ENCODE data around the gene CSKMT.
"Not testable (repeated sequence)": the region's sequence is repeated elsewhere in the genome, so short reads cannot be mapped to it uniquely, and the experiment has no call there.

Gene CSKMT

DNA sequence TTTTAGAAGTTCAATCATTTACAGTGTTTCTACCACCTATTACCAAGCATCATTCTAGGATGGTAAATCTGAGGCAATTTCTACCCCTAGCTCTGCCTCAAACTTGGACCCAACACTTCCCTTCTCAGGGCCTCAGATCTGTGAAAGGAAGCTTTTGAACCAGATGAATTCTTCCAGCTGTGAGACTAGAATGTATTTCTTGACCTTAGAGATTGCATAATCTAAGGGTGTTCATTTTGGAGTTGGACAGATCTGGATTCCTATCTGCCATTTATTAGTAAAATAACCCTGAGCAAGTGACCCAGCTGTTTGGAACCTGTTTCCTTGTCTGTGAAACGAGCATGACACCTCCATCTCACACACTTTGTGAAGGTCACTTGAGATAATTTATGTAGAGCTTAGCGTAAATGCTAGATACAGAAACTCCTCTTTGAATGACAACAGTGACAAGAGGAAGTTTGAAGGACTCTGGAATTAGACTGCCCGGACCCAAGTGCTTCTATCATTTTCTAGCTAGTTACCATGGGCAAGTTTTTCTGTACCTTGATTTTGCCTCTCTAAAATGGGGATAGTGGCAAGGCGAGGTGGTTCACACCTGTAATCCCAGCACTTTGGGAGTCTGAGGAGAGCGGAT lies 8.2 kb upstream of the CSKMT start:
- no peak for DNase-seq

DNA sequence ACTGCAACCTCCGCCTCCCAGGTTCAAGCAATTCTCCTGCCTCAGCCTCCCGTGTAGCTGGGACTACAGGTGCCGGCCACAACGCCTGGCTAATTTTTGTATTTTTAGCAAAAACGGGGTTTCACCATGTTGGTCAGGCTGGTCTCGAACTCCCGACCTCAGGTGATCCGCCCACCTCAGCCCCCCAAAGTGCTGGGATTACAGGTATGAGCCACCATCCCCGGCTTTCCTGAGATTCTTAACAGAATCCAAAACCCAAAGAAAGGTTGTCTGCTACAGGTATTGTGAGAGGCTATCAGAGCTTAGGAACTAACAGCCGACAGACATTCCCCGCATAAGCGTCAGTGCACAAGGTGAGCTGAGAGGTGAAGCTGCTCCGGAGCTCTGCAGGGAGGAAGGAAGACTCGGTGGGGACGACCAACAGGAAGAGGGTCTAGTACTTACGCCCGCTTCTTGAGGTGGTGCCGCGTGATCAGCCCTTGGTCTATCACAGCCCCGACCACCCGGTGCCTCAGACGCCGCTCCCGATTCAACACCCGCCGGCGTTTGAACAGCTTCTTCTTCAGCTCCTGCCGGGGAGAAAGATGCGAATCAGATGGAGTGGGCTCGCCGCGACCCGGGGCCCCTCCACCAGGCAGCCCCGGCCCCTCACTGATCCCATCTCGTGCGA lies 572 bp upstream of the CSKMT start:
- DNase-seq, result peak; percentile 46

DNA sequence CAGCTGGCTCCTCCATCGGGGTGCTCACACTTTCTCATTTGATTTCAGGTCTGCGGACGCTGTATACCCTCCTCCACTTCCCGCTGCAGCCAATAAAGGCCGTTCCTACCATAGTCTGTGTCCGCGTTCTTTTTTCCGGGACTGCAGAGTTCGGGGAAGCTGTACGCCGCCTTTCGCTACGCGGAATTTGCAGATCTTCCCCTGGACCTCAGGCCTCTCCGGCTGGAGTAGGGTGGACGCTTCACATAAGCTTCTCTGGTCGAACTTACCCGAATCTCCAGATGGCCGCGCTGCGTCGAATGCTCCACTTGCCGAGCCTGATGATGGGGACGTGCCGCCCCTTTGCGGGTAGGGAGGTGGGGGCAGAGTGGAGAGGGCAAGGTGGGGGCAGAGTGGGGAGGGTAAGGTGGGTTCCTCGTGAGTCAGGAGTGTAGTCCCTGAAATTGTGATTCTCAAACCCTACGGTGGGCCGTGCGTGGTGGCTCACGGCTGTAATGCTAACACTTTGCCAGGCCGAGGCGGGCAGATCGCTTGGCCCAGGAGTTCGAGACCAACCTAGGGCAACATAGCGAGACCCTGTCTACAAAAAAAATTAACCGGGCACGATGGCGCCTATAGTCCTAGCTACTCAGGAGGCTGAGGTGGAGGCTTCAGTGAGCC lies 617 bp downstream of the CSKMT start:
- peak; percentile 57 for DNase-seq

DNA sequence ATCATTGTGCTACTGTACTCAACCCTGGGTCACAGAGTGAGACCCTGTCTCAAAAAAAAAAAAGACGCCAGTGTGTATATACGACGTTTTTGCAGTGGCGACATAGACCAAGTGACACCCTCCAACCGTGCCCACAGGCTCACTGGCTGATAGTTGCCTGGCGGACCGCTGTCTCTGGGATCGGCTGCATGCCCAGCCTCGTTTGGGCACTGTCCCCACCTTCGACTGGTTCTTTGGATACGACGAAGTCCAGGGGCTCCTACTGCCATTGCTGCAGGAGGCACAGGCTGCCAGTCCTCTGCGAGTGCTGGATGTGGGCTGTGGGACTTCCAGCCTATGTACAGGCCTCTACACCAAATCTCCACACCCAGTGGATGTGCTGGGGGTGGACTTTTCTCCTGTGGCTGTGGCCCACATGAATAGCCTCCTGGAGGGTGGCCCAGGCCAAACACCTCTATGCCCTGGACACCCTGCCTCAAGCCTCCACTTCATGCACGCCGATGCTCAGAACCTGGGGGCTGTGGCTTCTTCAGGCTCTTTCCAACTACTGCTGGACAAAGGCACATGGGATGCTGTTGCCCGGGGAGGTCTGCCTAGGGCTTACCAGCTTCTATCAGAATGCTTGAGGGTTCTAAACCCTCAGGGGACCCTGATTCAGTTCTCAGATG lies 1.3 kb downstream of the CSKMT start:
- DNase-seq, result no peak

DNA sequence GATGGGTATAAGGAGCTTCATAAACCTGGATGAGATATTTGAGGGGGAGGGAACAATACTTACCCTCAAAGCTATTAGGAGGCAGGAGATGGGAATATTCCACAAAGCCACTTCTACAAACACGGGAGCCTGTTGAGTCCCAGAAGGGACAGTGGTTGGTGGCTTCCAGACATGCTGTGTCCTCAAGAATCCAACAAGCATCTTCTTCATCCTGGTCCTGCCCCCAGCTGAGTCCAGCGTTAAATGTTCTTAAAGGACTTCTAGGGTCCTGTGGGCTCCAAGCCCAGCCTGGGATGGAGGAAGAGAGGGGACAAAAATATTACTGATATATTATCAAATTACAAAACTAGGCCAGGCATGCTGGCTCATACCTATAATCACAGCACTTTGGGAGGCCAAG lies 2.3 kb downstream of the CSKMT start:
- no peak for DNase-seq

DNA sequence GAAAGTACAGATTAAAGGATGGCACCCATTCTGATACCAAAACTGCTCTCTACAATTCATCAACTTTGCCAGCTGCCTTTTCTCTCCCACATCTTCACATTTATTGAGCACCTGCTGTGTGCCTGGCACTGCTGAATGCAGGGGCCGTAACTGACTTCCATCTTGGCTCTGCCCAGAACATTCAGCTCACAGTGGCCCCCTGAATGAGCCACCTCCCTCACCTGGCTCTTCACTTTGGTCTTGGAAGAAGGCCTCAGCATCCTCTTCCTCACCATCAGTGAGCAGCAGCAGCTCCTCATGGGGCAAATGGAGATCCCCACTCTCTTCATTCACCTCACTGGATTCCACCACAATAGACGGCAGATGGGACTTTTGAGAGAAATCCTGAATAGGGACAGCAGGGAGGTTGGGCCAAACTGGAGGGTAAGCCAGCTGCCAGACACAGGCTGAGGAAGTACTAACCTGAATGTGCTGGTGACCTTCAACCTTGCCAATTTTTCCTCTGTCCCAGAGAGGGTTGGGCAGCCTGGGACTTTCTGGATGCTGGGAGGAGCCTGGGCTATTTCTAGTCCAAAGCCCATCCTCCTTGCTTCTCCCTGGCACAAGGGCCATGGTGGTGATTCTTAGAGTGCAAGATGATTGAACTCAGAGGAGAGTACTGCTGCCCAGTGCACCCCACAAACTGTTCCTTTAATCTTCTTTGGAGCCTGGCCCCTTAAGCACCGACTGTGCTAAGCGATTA lies 4.5 kb downstream of the CSKMT start:
- DNase-seq, result no peak

DNA sequence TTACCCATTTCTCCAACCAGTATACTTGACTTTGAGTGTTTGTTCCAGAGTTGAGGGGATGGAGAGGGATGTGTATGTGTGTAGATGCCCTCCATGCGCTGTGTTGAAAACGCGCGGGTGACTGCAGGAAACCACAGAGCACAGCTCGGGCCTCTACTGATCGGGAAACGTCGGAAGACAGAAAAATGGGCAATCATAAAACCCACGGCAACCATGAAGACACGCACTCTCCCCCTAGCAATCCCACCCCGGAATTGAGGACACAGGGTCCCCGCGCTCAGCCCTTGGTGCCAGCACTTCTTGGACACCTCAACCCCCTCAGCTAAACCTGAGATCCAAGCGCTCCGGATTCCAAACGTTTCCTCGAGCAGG lies 6.1 kb downstream of the CSKMT start:
- no peak for DNase-seq

DNA sequence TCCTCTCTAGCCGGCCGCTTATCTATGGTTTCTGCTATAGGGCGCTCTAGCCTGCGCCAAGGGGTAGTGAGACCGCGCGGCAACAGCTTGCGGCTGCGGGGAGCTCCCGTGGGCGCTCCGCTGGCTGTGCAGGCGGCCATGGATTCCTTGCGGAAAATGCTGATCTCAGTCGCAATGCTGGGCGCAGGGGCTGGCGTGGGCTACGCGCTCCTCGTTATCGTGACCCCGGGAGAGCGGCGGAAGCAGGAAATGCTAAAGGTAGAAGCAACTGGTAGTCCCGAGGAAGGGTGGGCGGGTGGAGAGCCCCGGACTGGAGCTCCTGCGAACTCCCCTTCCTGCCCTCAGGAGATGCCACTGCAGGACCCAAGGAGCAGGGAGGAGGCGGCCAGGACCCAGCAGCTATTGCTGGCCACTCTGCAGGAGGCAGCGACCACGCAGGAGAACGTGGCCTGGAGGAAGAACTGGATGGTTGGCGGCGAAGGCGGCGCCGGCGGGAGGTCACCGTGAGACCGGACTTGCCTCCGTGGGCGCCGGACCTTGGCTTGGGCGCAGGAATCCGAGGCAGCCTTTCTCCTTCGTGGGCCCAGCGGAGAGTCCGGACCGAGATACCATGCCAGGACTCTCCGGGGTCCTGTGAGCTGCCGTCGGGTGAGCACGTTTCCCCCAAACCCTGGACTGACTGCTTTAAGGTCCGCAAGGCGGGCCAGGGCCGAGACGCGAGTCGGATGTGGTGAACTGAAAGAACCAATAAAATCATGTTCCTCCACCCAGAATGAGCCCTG lies 6.7 kb downstream of the CSKMT start, which contains the start of the genes LBHD1 and UQCC3:
TSS of gene LBHD1 (minus strand) at position 660 of the 782 bp plus-strand sequence. CDS start 2,236 bp downstream, outside the sequence.
TSS of gene UQCC3 (plus strand) at position 66 of the 782 bp plus-strand sequence. CDS start at position 139, 73 bp downstream.
- peak; percentile 65 for DNase-seq

DNA sequence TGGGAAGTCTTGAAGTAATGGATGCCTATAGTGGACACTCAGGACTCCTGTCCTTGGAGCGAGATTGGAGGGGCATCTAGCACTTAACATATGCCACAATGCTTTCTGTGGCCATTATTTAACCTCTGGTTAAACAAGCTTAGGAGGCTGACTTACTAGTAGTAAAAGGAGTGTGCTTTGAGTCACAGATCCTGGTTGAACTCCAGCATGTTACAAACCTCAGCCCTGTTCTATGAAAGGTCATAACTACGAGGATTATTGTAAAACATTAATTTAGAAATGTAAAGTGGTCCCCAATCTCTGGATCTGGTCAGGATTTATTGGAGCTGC lies 8.0 kb downstream of the CSKMT start:
- DNase-seq, result no peak

DNA sequence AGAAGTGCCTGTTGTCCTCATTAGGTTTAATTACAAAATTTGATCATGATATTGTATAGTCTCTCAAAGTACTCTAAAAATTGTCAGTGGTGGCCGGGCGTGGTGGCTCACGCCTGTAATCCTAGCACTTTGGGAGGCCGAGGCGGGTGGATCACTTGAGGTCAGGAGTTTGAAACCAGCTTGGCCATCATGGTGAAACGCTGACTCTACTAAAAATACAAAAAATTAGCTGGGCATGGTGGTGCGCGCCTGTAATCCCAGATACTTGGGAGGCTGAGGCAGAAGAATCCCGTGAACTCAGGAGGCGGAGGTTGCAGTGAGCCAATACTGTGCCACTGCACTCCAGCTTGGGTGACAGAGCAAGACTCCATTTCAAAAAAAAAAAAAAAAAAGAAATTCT lies 10.3 kb downstream of the CSKMT start:
- DNase-seq, result not testable (repeated sequence)

DNA sequence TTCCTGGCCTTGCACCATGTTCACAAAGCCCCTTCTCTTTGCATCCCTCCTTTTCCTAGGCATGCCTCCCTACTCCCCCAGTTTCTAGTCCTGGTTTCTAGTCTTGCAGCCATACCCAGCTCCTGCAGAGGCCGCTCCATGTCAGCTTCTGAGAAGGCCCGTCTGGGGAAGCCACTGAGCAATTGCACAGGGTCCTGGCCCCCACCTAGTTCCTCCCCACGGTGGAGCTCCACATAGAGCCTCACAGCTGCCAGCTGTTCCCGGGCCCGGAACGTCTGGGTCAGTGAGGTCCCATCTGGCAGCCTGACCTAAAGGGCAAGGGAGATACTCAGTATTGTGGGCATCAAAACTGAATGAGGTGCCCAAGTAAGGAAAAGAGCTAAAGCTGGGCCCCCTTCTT lies 11.6 kb downstream of the CSKMT start:
- no peak for DNase-seq

DNA sequence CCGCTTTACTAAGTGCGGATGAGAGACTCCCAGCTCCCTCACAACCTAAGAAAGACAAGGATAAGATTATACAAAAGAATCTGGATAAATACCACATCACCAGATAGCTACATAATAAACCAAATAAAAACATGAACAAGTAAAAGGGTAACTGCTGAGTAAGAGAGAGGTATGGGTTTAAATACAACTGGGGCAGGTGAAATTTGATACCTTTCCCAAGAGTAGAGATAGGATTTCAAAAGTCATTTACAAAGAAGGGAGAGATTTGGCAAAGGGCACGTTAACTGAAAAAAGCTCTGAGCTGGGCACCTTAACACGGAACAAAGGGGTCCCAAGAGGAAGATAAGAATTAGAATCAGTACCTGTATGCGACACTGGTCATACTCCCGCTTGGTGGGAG lies 12.0 kb downstream of the CSKMT start:
- no peak for DNase-seq

DNA sequence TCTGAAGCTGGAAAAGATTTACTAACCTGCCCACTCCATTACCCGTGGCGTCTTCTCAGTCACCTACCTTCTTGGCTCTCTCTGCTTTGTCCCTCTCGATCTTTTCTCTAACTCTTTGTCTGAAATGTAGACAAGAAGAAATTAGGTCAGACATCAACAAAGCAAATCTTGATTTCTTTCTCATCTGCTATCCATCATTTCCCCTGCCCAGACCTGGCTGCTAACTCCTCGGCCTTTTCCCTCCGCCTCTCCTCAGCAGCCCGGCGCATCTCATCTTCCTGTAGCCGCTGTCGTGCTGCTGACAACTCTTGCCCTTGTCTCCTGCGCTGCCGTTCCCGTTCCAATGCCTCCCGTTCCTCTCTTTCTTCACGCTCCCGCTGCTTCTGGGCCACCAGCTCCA lies 12.6 kb downstream of the CSKMT start:
- DNase-seq, result no peak

DNA sequence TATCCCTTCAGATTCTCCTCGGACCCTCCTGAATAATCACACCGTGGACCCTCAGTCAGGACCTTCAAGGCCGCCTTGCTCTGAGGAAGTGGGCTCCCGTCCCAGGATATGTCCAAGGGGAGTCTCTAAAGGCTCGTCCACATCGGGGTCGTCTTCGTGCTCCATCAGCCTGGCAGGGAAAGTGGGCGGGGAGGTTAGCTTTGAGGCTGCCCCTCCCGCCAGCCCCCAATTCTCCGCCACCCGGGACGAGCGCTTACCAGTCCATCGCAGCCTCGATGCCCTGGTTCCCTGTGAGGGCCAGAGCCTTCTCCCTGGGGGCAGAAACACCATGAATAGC lies 13.3 kb downstream of the CSKMT start:
- no peak for DNase-seq

DNA sequence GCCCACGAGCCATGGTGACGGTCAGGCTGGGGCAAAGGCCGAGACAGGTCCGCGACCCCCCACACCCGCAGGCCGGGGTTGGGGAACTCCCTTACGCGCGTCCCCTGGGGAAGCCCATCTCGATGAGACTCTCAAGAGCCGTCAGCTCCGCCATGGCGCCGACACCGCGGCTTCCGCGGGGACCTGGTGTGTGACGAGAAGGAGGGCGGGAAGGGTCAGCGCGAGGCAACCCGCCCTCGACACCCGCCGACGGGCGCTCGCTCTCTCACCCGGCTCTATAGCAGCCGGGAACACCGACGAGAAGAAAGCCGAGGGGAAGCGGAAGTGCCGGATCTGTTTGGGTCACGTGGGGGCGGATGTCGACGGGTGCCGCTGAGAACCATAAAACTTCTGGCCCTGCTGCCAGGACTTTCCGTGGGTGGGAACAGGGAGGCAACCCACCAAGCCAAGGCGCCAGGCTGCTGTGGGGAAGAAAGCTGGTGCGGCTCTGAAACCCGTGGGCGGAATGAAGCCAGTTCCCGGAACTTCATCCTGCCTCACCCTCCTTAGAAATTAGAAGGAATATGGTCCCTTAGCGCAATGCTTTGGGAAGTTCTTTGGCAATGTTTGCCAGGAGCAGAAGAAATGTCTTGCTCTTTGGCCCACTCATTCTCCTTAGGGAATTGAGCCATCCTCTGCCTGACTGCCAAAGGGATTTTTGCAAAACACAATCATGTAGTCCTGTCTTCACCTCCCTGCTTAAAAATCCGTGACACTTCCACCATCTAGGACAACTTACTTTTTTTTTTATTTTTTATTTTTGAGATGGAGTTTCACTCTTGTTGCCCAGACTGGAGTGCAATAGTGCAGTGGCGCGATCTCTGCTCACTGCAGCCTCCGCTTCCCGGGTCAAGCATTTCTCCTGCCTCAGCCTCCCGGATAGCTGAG lies 13.9 kb downstream of the CSKMT start, which contains the start of gene UBXN1:
TSS of gene UBXN1 (minus strand) at position 304 of the 927 bp plus-strand sequence. CDS start at position 154, 150 bp downstream.
- DNase-seq, result peak; percentile 75

DNA sequence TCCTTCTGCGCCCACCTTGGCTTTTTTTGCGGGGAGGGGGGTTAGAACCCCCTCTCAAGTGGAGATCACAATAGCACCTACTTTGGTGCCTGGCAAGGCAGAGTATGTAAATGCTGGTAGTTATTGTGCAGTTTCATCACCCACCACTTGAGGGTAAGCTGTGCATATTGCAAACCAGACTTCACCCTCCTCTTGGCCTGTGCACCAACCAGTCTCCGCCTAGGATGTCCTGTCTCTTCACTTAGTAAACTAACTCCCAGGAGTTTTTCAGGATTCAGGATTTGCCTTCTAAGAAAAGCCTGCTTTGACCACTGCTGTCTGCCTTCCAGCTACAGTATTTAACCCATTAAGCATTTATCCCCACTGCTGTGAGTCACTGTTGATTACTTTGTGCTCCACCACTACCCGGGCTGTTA lies 15.7 kb downstream of the CSKMT start:
- DNase-seq, result peak; percentile 26

DNA sequence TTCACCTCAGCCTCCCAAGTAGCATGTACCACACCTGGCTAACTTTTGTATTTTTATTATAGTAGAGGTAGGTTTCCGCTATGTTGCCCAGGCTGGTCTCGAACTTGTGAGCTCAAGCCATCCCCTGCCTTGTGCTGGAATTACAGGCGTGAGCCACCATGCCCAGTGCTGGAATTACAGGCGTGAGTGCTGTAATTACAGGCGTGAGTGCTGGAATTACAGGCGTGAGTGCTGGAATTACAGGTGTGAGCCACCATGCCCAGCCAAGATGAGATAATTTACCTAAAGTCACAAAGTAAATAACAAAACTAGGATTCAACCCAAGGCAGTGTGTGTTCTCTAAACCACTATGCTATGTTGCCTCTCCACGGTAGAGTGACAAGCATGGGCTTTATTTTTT lies 17.4 kb downstream of the CSKMT start:
- no peak for DNase-seq

DNA sequence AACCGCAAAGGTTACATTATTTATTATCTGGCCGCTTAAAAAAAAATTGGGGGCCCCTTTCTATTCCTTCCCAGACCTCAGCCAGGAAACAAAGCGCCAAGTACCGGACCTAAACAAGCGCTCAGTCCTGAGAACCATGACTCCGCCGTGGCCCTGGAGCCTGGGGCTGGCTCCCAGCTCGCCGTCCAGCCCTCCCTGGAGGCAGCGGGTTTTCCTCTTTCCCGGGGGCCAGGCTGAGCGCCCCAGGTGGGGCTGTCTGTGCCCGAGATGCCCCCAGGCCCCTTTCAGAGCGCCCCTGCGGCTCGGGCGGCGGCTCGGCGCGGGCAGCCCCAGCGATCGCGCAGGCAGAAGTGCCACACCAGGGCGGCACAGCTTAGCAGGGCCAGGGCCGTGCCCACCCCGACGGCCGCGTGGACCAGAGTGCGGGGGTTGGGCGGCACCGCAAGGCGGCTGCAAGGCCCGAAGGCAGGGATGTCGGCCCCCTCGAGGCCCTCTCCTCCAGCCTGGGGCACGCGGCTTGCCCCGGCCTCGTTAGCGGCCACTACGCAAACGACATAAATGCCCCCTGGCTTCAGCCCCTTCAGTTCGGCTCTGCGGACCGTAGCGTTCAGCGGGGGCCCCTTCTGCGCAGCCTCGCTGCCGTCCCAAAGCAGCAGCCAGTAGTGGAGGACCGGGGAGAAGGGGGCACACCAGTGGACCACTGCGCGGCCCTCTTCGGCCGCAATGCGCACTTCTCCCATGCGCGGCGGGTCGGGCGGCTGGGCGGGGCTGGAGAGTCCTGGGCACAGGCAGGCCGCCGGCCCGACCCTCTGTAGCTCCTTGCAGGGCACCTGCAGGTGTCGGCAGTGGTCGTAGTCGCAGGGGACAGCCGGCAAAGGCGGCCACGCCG lies 22.6 kb downstream of the CSKMT start:
- no peak for DNase-seq

DNA sequence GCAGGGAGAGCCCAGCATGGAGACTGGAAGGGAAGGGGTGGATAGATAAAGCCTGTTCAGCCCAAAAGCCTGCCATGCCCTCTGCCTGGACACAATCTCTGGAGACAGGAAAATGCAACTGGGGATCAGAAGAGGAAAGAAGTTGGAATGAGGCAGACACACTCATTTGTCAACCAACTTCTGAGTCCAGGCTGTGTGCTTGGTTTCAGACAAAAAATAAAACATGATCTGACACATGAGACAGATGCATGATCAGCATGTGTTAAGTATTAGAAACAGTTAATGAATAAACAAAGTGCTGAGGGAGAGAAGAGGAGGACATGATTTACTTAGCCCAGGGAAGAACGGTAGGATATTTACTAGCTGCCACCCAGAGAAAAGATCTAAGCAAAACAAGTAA lies 23.4 kb downstream of the CSKMT start:
- DNase-seq, result no peak

Data from activated CD4-positive, alpha-beta T cell treated with anti-CD3 and anti-CD28 coated beads, Interleukin-2, amount 50 U/mL, for 1 hour (primary cell).